ENCODE data around the gene RIN2.
"Not testable (repeated sequence)": the region's sequence is repeated elsewhere in the genome, so short reads cannot be mapped to it uniquely, and the experiment has no call there.

The RIN2 gene

DNA sequence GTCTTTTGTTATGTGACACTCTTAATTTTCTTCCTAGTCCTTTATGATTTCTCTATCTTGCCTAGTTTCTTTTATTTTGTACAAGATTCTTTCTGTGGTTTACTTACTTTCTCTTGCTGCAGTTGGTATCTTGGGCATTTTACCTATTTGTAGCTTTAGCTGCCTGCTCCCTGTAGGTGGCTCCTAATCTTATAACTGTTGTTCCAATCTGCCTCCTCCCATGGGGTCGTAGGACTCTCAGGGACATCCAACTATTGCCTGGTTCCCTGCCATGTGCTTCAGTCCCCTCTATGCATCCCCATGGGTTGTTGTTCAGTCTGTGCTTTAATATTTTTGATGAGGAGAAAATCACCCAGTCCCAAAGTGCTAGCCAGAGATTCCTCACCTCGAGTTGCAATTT, 31.4 kb downstream of the RIN2 start:
- DNase-seq, result no peak

DNA sequence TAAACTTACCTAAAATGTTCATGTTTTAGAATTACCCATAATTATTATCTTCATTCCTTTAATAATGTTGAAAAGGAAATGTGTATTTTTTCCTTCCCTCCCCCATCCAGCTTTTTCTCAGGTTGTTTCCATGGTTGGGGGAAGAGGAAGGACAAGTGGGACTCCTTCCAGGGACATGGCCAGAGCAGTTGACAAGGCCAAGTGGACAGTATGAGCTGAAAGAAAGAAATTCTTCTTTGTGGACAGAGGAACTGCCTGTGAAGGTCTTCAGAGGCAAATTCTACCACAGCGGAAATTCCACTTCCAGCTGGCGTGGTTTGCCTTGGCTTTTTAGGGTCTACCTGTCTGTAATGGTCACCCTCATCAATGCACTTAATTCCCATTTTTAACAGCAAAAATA, 33.8 kb downstream of the RIN2 start:
- DNase-seq, result no peak

DNA sequence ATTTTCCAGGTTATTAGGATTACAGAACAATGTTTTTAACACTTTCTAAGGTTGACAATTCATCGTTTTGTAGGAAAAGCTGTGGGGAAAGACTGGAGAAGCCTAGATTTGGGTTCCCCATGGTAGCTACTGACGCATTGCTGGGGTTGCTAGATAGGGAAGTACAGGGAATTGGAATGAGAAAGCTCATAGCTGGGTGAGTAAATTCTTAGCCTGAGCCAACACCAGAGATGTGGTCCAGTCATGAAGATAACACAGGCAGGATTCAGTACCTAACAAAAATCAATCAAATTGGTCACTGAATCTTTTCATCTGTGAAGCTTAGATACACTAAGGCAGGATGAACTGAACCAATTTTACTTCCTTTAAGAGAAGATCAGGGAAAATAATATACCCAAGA, 35.7 kb downstream of the RIN2 start:
- DNase-seq, result no peak

DNA sequence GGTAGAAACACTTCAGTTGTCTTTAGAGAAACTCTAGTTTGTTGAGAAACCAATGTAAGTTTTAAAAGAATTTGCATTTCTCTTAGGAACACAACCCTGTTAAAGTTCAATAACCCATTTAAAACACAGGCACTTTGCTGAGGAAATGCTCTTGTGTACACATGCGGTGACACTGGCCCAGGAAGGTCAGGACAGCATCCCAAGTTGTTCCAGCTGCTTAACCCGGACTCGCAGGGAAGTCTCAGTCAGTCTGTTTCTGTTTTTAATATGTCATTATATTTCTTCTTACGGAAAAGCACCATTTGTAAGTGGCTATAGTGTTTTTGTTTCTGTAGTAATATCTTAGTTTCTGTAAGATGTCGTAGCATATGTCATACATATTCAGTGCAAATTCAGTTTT, 36.9 kb downstream of the RIN2 start:
- DNase-seq, result no peak

DNA sequence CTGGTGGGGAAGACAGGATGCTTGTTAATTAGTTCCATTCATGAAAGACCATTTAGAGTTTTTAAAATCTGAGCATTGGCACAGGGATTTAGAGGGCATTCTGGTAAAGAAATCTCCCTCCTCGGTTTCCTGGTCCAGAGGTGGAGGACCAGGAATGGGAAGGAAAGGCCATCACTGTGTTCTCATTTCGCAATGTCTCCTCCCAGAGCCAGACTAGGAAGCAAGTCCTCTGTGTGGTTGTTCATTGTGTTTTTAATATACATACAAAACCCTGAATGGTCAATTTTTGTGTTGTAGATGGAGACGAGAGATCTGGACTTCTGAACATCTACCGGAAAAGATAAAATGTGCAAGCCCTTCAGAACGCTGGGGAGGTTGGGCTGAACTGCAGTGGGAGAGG, 41.3 kb downstream of the RIN2 start:
- no peak for DNase-seq

DNA sequence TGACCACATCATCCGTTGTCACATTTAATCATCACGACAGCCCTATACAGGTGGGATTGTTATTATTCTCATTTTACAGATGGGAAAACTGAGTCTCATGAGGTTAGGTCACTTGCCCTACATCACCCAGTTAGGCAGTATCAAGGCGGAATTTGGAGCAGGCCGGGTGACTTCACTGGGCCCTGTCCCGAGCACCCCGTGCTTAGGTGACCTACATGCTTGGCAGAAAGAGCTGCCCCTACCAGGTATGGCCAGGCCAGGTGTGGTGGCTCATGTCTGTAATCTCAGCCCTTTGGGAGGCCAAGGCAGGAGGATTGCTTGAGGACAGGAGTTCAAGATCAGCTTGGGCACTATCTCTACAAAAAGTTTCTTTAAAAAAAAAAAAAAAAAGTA, 44.0 kb downstream of the RIN2 start:
- DNase-seq, result no peak

DNA sequence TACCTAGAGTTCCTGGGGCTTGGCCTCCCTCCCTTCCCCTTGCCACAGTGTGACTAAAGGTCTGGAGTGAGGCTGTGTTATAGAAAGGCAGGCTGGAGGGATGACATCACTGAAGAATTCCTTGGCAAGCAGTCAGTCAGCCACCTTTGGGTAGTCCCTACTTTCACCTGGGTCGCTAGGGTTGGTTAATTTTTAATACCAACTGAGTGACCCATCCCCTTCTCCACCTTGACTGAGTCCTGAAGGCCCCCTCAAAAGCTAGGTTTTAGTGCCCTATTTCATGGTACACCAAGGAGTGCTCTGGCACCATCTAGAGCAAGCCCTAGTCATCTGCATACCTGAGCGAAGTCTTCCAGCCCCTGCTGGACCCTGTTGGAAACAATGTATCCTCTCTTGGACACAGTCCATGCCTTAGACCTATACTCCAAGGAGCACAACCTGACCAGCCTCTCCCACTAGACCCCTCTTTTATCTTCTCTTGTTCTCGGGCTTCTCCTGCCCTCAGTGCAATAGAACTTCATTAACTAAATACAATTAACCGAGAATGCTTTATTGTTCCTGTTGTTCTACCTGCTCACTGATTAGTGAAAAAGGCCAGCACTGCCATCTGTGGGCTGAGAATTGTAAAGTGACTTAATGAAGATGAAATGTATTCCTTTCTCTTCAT, 44.6 kb downstream of the RIN2 start:
- DNase-seq, result no peak

DNA sequence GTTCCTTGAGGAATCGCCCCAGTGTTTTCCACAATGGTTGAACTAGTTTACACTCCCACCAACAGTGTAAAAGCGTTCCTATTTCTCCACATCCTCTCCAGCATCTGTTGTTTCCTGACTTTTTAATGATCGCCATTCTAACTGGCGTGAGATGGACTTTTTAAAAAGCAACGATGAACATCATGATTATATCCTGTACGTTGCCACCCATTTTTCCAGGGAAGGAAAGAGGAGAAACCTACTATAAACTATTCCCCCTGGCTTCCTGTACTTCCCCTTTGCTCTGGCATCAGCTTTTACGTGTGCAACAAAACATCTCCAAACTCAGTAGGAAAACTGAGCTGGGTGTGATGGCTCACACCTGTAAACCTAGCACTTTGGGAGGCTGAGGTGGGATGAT, 48.2 kb downstream of the RIN2 start:
- not testable (repeated sequence) for DNase-seq

DNA sequence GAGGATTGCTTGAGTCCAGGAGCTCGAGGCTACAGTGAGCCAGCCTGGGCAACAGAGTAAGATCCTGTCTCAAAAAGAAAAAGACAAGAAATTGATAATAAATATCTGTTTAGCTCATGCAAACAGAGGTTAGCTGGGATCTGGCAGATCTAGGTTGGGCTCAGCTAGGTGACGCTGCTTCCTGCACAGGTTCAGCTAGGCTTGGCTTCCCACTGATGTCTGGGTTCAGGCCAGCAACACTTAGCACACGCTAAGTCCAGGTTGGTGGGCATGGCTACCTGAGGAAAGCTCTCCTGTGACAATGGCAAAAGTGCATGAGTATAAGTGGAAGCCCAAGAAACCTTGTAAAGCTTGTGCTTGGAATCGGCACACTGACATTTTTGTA, 48.7 kb downstream of the RIN2 start:
- no peak for DNase-seq

DNA sequence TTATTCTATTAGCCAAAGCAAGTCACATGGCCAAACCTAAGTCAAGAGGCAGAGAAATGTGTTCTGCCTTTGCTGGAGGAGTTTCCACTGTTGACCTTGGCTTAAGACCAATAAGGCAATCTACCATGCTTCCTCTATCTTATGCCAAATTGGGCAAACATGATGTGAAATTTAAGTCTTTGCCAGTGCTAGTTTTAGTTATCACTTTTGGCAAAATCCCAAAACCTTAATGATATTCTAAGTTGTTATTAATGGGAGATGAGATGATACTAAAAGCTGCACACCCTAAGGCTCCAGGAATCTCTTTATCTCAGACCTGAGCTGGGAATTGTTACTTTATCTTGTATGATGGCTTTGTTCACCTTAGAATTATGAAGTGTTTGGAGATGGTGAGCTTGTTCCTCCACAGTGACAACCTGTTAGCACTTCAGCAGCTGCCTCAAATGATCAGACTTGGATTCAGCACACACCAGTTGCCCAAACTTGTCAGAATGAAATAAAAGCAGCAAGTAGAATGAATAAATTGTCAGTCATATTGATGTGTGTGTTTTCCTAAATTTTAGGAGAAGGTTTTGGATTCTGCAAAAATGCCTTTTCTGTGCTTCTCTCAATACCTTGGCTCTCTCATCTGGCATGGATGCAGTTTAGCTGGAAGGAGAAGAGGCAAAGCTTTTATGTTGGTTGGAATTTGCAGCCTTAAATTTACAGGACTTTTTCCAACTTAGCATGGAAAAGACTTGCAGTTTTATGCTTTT, 49.3 kb downstream of the RIN2 start:
- DNase-seq, result no peak
